Measurements from ENCODE around the gene SNX1. TPM values are rescaled to one million over a fixed set of nuclear protein-coding genes. Genes with fewer than 3 reads are reported as not detected.

The SNX1 gene
- total RNA-seq, 1 donor from 2014 or later = 138 TPM

DNA sequence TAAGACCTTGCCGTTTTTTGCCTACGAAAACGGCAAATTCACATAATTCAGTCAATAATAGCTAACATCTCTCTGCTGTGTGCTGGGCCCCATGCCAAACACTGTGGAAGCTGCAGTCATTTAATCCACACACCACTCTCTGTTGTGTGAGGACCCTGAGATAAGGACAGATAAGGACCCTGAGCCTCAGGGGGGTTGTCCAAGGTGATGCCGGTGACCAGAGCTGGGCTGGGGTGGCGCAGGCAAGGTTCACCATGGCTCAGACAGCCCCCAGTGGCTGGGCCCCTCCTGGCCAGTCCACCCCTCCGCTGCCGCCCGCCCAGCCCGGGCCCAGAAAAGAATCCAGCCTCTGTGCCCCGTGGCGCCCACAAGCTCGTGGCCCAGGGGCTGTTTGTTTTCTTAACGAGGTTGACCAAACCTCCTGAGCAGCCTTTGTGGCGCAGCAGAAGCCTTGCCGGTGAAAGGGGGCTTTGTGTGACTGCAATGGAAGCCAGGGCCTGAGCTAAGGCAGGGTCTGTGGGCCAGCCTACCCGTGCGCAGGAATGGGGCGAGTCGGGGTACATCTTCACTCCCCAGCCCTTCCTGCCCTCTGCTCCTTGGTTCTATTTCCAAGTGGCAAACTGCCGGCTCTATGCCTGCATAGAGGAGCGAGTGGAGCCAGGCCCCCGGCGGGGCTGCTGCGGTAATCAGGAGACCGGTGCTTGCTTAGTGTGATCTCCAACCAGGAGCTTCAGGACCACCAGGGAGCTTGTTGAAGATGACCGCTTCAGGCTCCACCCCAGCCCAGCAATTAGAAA is 51.3 kb downstream of the SNX1 start:
- no peaks in the 10 kb centered on the region for H3K9me3 Mint-ChIP-seq
- intact Hi-C loops (cut with micrococcal nuclease) = no loop called here
- no peaks in the 10 kb centered on the region for H3K27me3 Mint-ChIP-seq
- DNase-seq = no peak
- ChIA-PET POLR2A (interaction anchor here (0.6 to 1.3 kb wide), 2 partner anchors 16 to 735 kb away, joined by 3 to 4 read pairs; partner anchors contain the start of gene PPIB), CTCF (interaction anchor here (2.2 kb wide), 1 partner anchor 16 kb away, joined by 6 read pairs; the partner anchor contains the start of gene PPIB)
- ATAC-seq (ENCODE audit: low read depth) = no peak
- peaks cover 48% of the 10 kb centered on the region for H3K4me1 Mint-ChIP-seq
- peaks cover 30% of the 10 kb centered on the region for H3K36me3 Mint-ChIP-seq (ENCODE audit: low read depth)
- no peak overlapping the region for H3K4me3 Mint-ChIP-seq
- TF ChIP-seq, protein P1, sequence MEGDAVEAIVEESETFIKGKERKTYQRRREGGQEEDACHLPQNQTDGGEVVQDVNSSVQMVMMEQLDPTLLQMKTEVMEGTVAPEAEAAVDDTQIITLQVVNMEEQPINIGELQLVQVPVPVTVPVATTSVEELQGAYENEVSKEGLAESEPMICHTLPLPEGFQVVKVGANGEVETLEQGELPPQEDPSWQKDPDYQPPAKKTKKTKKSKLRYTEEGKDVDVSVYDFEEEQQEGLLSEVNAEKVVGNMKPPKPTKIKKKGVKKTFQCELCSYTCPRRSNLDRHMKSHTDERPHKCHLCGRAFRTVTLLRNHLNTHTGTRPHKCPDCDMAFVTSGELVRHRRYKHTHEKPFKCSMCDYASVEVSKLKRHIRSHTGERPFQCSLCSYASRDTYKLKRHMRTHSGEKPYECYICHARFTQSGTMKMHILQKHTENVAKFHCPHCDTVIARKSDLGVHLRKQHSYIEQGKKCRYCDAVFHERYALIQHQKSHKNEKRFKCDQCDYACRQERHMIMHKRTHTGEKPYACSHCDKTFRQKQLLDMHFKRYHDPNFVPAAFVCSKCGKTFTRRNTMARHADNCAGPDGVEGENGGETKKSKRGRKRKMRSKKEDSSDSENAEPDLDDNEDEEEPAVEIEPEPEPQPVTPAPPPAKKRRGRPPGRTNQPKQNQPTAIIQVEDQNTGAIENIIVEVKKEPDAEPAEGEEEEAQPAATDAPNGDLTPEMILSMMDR (IDR thresholded peaks at IDR 0.05) = no peak
- H3K27ac Mint-ChIP-seq = peak overlapping the region; percentile 21

DNA sequence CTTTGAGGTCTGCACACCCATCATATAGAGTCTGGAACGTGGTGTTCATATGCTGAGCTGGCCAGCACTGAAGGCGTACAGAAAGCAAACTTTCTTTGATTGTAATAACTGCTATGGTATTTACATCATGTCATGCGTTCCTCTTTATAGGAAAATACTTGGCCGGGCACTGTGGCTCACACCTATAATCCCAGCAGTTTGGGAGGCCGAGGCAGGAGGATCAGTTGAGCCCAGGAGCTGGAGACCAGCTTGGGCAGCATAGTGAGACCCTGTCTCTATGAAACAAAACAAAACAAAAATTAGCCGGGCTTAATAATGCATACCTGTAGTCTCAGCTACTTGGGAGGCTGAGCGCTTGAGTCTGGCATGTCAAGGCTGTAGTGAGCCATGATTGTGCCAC is 52.4 kb downstream of the SNX1 start:
- no peak for ATAC-seq (ENCODE audit: low read depth)
- Mint-ChIP-seq H3K4me1 (peaks cover 54% of the 10 kb centered on the region), H3K27ac (peak overlapping the region; percentile 50), H3K9me3 (no peaks in the 10 kb centered on the region), H3K4me3 (no peak overlapping the region), H3K36me3 (ENCODE audit: low read depth) (peaks cover 22% of the 10 kb centered on the region), H3K27me3 (no peaks in the 10 kb centered on the region)
- ChIA-PET CTCF (interaction anchor here (2.2 kb wide), 1 partner anchor 15 kb away, joined by 6 read pairs; the partner anchor contains the start of gene PPIB), POLR2A (interaction anchor here (6.9 kb wide), 1 partner anchor 15 kb away, joined by 124 read pairs; the partner anchor contains the start of gene PPIB)
- intact Hi-C loops (cut with micrococcal nuclease) = no loop called here
- TF ChIP-seq, protein P1 (IDR thresholded peaks at IDR 0.05) = no peak
- DNase-seq = no peak

DNA sequence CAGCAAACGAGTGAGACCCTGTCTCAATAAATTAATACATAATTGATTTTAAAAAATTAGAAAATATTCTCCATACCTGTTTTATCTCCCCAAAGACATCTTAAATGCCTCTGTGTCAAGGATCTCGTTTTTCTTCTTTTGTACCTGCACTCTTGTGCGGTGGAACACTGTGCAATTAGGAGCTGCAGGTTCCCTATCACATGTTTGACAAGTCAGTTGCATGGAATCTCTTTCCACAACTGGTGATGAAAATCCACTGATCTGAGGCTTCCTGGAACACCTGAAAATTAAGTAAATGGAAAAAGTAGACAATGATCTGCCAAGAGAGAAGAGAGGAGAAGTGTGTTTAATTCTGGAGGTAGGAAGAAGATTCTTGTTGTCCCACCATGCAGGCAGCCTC is 52.8 kb downstream of the SNX1 start:
- ChIA-PET POLR2A (interaction anchor here (6.9 kb wide), 1 partner anchor 14 kb away, joined by 124 read pairs; the partner anchor contains the start of gene PPIB), CTCF (interaction anchor here (2.2 kb wide), 1 partner anchor 15 kb away, joined by 6 read pairs; the partner anchor contains the start of gene PPIB)
- ATAC-seq (ENCODE audit: low read depth) = no peak
- TF ChIP-seq, protein P1 (IDR thresholded peaks at IDR 0.05) = no peak
- Mint-ChIP-seq H3K36me3 (ENCODE audit: low read depth) (peaks cover 20% of the 10 kb centered on the region), H3K4me3 (no peak overlapping the region), H3K9me3 (no peaks in the 10 kb centered on the region), H3K27ac (peak overlapping the region; percentile 47), H3K4me1 (peaks cover 55% of the 10 kb centered on the region), H3K27me3 (no peaks in the 10 kb centered on the region)
- intact Hi-C loops (cut with micrococcal nuclease) = no loop called here
- no peak for DNase-seq

DNA sequence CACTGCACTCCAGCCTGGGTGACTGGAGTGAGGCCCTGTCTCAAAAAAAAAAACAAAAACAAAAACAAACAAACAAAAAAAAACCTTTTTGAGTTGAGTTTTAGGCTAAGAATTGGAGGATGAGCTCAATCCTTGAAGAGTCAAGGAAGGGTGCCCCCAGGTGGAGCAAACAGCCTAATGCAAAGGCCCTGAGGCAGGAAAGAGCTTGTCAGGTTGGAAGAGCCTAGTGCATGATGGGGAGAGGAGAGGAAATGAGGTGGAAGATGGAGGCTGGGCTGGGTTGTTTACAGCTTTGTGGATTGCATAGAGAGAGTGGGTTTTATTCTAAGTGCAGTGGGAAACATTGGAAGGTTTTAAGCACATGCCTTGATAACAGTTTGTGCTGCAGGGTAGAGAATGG is 53.6 kb downstream of the SNX1 start:
- Mint-ChIP-seq H3K27me3 (no peaks in the 10 kb centered on the region), H3K9me3 (no peaks in the 10 kb centered on the region), H3K4me1 (peaks cover 56% of the 10 kb centered on the region), H3K36me3 (ENCODE audit: low read depth) (peaks cover 20% of the 10 kb centered on the region), H3K27ac (peak overlapping the region; percentile 75), H3K4me3 (peak overlapping the region; percentile 86)
- ChIA-PET POLR2A (interaction anchor here (0.6 to 6.9 kb wide), 4 partner anchors 14 to 60 kb away, joined by 5 to 124 read pairs (median 42); partner anchors contain the start of genes CIAO2A, PPIB and SNX1), CTCF (interaction anchor here (0.6 to 1.4 kb wide), 3 partner anchors 12 to 481 kb away, joined by 3 to 5 read pairs (median 4); partner anchors contain the start of gene DAPK2)
- intact Hi-C loops (cut with micrococcal nuclease) = no loop called here
- TF ChIP-seq, protein P1 (IDR thresholded peaks at IDR 0.05) = no peak
- ATAC-seq (ENCODE audit: low read depth) = no peak
- no peak for DNase-seq

Measured in activated B cell treated with CpG ODN at 0.5 μM for 24 hours (primary cell).